Upper lobe of left lung (tissue), 4 donors: ENCODE measurements around the gene LYST.

ENCODE experiments used
- POLR2A ChIP-seq, 4 donors: fragments of 450-650 bp; IDR thresholded peaks; one replicate each; pipeline ENCODE4 v1.5.1; 2016 to 2017; ENCODE audit warnings: antibody characterized with exemption in 4 of 4, mild to moderate bottlenecking in 2 of 4
- POLR2AphosphoS5 ChIP-seq, 2 donors: sonication (generic); formaldehyde crosslinking; IDR thresholded peaks; one replicate each; pipeline ENCODE4 v1.5.1; 2017; ENCODE audit warnings: antibody characterized with exemption in 2 of 2
- TF ChIP-seq, protein P1 (sequence below), 6 experiments: fragments of 450-650 bp in 4 of 6; fragments of 200-600 bp in 2 of 6; sonication (generic) in 2 of 6; IDR thresholded peaks; one replicate each; pipeline ENCODE4 v1.5.1; 2016 to 2019; ENCODE audit warnings: antibody characterized with exemption in 6 of 6

GRCh38 chr1:235832011-235832410 lies 34.7 kb downstream of the LYST start:
- TF ChIP-seq, protein P1, sequence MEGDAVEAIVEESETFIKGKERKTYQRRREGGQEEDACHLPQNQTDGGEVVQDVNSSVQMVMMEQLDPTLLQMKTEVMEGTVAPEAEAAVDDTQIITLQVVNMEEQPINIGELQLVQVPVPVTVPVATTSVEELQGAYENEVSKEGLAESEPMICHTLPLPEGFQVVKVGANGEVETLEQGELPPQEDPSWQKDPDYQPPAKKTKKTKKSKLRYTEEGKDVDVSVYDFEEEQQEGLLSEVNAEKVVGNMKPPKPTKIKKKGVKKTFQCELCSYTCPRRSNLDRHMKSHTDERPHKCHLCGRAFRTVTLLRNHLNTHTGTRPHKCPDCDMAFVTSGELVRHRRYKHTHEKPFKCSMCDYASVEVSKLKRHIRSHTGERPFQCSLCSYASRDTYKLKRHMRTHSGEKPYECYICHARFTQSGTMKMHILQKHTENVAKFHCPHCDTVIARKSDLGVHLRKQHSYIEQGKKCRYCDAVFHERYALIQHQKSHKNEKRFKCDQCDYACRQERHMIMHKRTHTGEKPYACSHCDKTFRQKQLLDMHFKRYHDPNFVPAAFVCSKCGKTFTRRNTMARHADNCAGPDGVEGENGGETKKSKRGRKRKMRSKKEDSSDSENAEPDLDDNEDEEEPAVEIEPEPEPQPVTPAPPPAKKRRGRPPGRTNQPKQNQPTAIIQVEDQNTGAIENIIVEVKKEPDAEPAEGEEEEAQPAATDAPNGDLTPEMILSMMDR (IDR thresholded peaks at IDR 0.05) = no peak
- no peak for TF ChIP-seq POLR2AphosphoS5 (IDR thresholded peaks at IDR 0.05)
- TF ChIP-seq POLR2A (IDR thresholded peaks at IDR 0.05) = no peak
